ENCODE measurements around the gene BRD7. TPM values are rescaled to one million over a fixed set of nuclear protein-coding genes. Genes with fewer than 3 reads are reported as not detected.

The BRD7 gene
- total RNA-seq, 1 experiment from 2014 or later = 66.0 TPM

- DNase-seq = no peak
- no peaks in the 10 kb centered on the region for H3K9me2 ChIP-seq (replicated peaks; ENCODE audit: insufficient read depth, low read length)
- H3K4me2 ChIP-seq (ENCODE audit: low read depth, low read length, poor library complexity, severe bottlenecking) = no peak overlapping the region
- no peak overlapping the region for H3K27ac ChIP-seq (ENCODE audit: low read length)
- no peaks in the 10 kb centered on the region for H3K4me1 ChIP-seq (ENCODE audit: low read length)
- H3K27me3 ChIP-seq (ENCODE audit: low read length) = no peaks in the 10 kb centered on the region
- H3K9me3 ChIP-seq (ENCODE audit: low read length) = no peaks in the 10 kb centered on the region
- H3K4me3 ChIP-seq (ENCODE audit: low read length) = no peak overlapping the region
- no peak overlapping the region for H2AFZ ChIP-seq (ENCODE audit: low read length)
- peaks cover 68% of the 10 kb centered on the region; the same call in 1 of the 2 replicates for H3K36me3 ChIP-seq (ENCODE audit: insufficient read depth, low read length)
- no peaks in the 10 kb centered on the region for H4K20me1 ChIP-seq (ENCODE audit: insufficient read depth, low read depth, low read length)
- H3K79me2 ChIP-seq (ENCODE audit: low read length) = peaks cover 4% of the 10 kb centered on the region; the same call in 1 of the 2 replicates
- no peak overlapping the region for H3K9ac ChIP-seq (ENCODE audit: low read length)
These were observed 49.8 kb downstream of the BRD7 start for GRCh38 chr16:50318796-50319578.

DNA sequence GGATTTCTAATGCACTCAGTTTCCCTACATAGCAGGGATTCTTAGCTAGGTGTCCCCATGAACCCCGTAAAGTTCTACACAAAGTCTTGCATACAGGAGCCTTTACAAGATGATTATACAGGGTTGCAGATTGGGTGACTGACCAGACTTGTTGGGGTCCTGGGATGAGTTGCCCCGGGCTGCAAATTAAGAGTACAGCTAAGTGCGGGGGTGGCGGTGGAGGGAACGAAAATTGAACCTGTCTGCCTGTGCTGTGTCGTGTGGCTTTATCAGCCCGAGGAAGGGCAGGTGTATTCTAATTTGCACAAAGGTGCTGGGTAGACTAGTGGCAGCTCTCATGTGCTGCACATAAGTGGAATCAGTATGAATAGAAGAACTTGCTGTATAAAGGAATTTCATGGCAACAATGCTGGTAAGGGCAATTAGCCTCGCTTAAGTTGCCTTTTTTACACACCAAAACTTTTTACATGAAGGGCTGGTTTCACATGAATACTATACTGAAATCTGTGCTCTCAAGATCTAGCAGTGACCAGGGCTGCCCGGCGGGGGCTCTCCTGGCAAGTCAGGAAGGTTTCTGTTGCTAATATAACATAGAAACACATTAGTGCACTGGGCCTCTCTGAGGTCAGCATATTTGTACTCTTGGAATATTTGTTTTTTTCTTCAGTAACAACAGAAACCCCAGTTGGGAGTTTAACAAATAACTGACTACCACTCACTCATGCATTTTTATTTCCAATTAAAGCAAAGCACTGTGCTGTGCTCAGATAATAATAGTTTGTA, 51.7 kb downstream of the BRD7 start:
- H3K27me3 ChIP-seq (ENCODE audit: low read length) = no peaks in the 10 kb centered on the region
- H2AFZ ChIP-seq (ENCODE audit: low read length) = no peak overlapping the region
- no peaks in the 10 kb centered on the region for H3K79me2 ChIP-seq (ENCODE audit: low read length)
- no peaks in the 10 kb centered on the region for H3K4me1 ChIP-seq (ENCODE audit: low read length)
- H4K20me1 ChIP-seq (ENCODE audit: insufficient read depth, low read depth, low read length) = 0 out of 2 replicates have a peak, but pooled peaks cover 2% of the 10 kb centered on the region
- no peak overlapping the region for H3K4me2 ChIP-seq (ENCODE audit: low read depth, low read length, poor library complexity, severe bottlenecking)
- no peak for DNase-seq
- no peak overlapping the region for H3K27ac ChIP-seq (ENCODE audit: low read length)
- H3K9me3 ChIP-seq (ENCODE audit: low read length) = no peaks in the 10 kb centered on the region
- no peak overlapping the region for H3K4me3 ChIP-seq (ENCODE audit: low read length)
- no peaks in the 10 kb centered on the region for H3K9me2 ChIP-seq (replicated peaks; ENCODE audit: insufficient read depth, low read length)
- H3K36me3 ChIP-seq (ENCODE audit: insufficient read depth, low read length) = peaks cover 51% of the 10 kb centered on the region; the same call in 1 of the 2 replicates
- no peak overlapping the region for H3K9ac ChIP-seq (ENCODE audit: low read length)

- H3K4me1 ChIP-seq (ENCODE audit: low read length) = no peaks in the 10 kb centered on the region
- no peaks in the 10 kb centered on the region for H3K27me3 ChIP-seq (ENCODE audit: low read length)
- H2AFZ ChIP-seq (ENCODE audit: low read length) = no peak overlapping the region
- peaks cover 48% of the 10 kb centered on the region; the same call in 1 of the 2 replicates for H3K36me3 ChIP-seq (ENCODE audit: insufficient read depth, low read length)
- no peaks in the 10 kb centered on the region for H3K9me3 ChIP-seq (ENCODE audit: low read length)
- no peak overlapping the region for H3K4me2 ChIP-seq (ENCODE audit: low read depth, low read length, poor library complexity, severe bottlenecking)
- no peaks in the 10 kb centered on the region for H3K9me2 ChIP-seq (replicated peaks; ENCODE audit: insufficient read depth, low read length)
- DNase-seq = no peak
- no peak overlapping the region for H3K4me3 ChIP-seq (ENCODE audit: low read length)
- H4K20me1 ChIP-seq (ENCODE audit: insufficient read depth, low read depth, low read length) = 0 out of 2 replicates have a peak, but pooled peaks cover 2% of the 10 kb centered on the region
- no peak overlapping the region for H3K9ac ChIP-seq (ENCODE audit: low read length)
- H3K27ac ChIP-seq (ENCODE audit: low read length) = no peak overlapping the region
- H3K79me2 ChIP-seq (ENCODE audit: low read length) = no peaks in the 10 kb centered on the region
These were observed 52.5 kb downstream of the BRD7 start for GRCh38 chr16:50316102-50316847.

DNA sequence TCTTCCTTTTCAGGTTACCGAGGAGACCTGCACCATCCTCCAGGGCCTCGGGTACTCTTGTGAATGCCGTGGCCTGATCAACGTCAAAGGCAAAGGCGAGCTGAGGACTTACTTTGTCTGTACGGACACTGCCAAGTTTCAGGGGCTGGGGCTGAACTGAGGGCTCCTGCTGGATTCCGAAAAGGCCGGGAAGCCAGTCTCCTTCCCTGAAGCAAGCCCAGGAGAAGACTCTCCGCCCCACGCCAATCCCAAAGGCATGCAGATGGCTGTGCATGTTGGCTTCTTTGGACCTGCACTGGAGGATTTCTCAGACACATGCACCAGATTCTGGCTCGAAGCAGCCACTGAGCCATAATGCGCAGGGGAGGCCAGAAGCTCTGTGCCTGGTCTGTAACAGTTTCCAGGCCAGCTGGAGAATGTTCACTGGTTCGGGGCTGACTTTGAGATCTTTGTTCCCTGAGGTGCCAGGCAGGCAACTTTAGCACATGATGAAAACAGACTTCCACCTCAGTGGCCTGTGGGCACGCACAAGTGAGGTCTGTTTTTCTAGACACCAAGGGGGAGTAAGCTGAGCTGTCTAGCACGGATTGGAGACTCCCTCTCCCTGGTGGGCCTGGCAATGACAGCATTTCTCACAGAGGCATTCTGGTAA, 53.3 kb downstream of the BRD7 start:
- H3K27ac ChIP-seq (ENCODE audit: low read length) = no peak overlapping the region
- no peaks in the 10 kb centered on the region for H3K9me2 ChIP-seq (replicated peaks; ENCODE audit: insufficient read depth, low read length)
- no peak overlapping the region for H2AFZ ChIP-seq (ENCODE audit: low read length)
- H4K20me1 ChIP-seq (ENCODE audit: insufficient read depth, low read depth, low read length) = 0 out of 2 replicates have a peak, but pooled peaks cover 2% of the 10 kb centered on the region
- H3K36me3 ChIP-seq (ENCODE audit: insufficient read depth, low read length) = peaks cover 42% of the 10 kb centered on the region; the same call in 1 of the 2 replicates
- no peaks in the 10 kb centered on the region for H3K79me2 ChIP-seq (ENCODE audit: low read length)
- H3K4me3 ChIP-seq (ENCODE audit: low read length) = no peak overlapping the region
- H3K9ac ChIP-seq (ENCODE audit: low read length) = no peak overlapping the region
- no peak overlapping the region for H3K4me2 ChIP-seq (ENCODE audit: low read depth, low read length, poor library complexity, severe bottlenecking)
- no peaks in the 10 kb centered on the region for H3K27me3 ChIP-seq (ENCODE audit: low read length)
- H3K4me1 ChIP-seq (ENCODE audit: low read length) = no peaks in the 10 kb centered on the region
- DNase-seq = no peak
- H3K9me3 ChIP-seq (ENCODE audit: low read length) = no peaks in the 10 kb centered on the region

DNA sequence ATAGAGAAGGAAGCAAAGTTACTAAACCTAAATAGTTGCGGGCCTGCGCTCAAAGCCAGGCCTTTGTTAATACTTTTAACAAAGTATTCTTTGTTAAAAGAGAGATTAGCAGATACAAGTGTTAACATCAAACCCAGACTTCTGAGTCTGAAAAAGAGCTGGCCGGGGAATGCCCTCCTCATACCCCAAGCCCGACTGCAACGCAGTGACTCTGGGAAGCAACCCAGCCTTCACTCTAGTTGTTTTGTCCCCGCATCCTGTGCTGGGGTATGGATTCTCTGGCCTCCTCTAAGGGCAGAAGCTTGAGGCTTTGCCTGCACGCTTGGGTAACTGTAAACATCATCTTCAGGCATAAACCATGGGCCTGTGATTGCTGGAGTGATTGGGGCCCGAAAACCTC, 54.1 kb downstream of the BRD7 start:
- Histone ChIP-seq H3K9ac (ENCODE audit: low read length) (no peak overlapping the region), H4K20me1 (ENCODE audit: insufficient read depth, low read depth, low read length) (0 out of 2 replicates have a peak, but pooled peaks cover 2% of the 10 kb centered on the region), H3K9me3 (ENCODE audit: low read length) (no peaks in the 10 kb centered on the region), H3K4me3 (ENCODE audit: low read length) (no peak overlapping the region), H3K4me2 (ENCODE audit: low read depth, low read length, poor library complexity, severe bottlenecking) (no peak overlapping the region), H3K4me1 (ENCODE audit: low read length) (no peaks in the 10 kb centered on the region), H3K27me3 (ENCODE audit: low read length) (no peaks in the 10 kb centered on the region), H3K27ac (ENCODE audit: low read length) (no peak overlapping the region), H2AFZ (ENCODE audit: low read length) (no peak overlapping the region), H3K9me2 (replicated peaks; ENCODE audit: insufficient read depth, low read length) (no peaks in the 10 kb centered on the region), H3K79me2 (ENCODE audit: low read length) (no peaks in the 10 kb centered on the region), H3K36me3 (ENCODE audit: insufficient read depth, low read length) (peaks cover 37% of the 10 kb centered on the region; the same call in 1 of the 2 replicates)
- DNase-seq = no peak

- no peaks in the 10 kb centered on the region for H3K27me3 ChIP-seq (ENCODE audit: low read length)
- no peak overlapping the region for H3K4me2 ChIP-seq (ENCODE audit: low read depth, low read length, poor library complexity, severe bottlenecking)
- H3K79me2 ChIP-seq (ENCODE audit: low read length) = no peaks in the 10 kb centered on the region
- no peaks in the 10 kb centered on the region for H3K9me2 ChIP-seq (replicated peaks; ENCODE audit: insufficient read depth, low read length)
- H4K20me1 ChIP-seq (ENCODE audit: insufficient read depth, low read depth, low read length) = 0 out of 2 replicates have a peak, but pooled peaks cover 2% of the 10 kb centered on the region
- H3K9me3 ChIP-seq (ENCODE audit: low read length) = no peaks in the 10 kb centered on the region
- H3K36me3 ChIP-seq (ENCODE audit: insufficient read depth, low read length) = peaks cover 31% of the 10 kb centered on the region; the same call in 1 of the 2 replicates
- no peak overlapping the region for H3K9ac ChIP-seq (ENCODE audit: low read length)
- H3K27ac ChIP-seq (ENCODE audit: low read length) = no peak overlapping the region
- H3K4me3 ChIP-seq (ENCODE audit: low read length) = no peak overlapping the region
- H3K4me1 ChIP-seq (ENCODE audit: low read length) = no peaks in the 10 kb centered on the region
- no peak for DNase-seq
- no peak overlapping the region for H2AFZ ChIP-seq (ENCODE audit: low read length)
These were observed 55.0 kb downstream of the BRD7 start for GRCh38 chr16:50313596-50314478.

DNA sequence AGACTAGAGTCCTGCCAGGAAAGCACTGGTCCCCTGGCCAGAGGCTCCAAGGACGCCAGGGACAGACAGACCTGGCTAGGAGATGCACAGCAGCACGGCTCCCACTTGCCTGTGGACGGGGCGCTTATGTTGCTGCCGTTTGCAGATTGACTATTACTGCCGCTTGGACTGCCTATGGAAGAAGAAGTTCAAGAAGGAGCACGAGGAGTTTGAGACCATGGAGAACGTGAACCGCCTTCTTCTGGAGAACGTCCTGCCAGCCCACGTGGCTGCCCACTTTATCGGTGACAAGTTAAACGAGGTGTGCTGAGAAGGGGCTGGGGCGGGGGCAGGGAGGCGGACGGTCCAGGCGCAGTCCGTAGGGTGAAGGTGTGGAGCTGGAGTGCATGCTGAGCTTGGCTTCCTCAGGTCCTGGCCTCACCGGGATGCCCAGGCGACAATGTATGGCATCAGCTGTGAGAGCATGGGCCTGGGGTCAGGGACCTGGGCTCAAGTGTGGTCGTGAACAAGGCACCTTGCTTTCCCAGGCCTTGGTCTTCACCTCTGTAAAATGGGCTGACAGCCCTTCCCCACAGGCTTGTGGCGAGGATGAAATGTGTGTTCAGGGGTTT, 56.8 kb downstream of the BRD7 start:
- no peak overlapping the region for H3K9ac ChIP-seq (ENCODE audit: low read length)
- no peak for DNase-seq
- H3K4me1 ChIP-seq (ENCODE audit: low read length) = no peaks in the 10 kb centered on the region
- H3K4me3 ChIP-seq (ENCODE audit: low read length) = no peak overlapping the region
- no peaks in the 10 kb centered on the region for H3K9me3 ChIP-seq (ENCODE audit: low read length)
- H3K27me3 ChIP-seq (ENCODE audit: low read length) = no peaks in the 10 kb centered on the region
- H3K4me2 ChIP-seq (ENCODE audit: low read depth, low read length, poor library complexity, severe bottlenecking) = no peak overlapping the region
- no peaks in the 10 kb centered on the region for H3K9me2 ChIP-seq (replicated peaks; ENCODE audit: insufficient read depth, low read length)
- no peak overlapping the region for H3K27ac ChIP-seq (ENCODE audit: low read length)
- peaks cover 20% of the 10 kb centered on the region; the same call in 1 of the 2 replicates for H3K36me3 ChIP-seq (ENCODE audit: insufficient read depth, low read length)
- H4K20me1 ChIP-seq (ENCODE audit: insufficient read depth, low read depth, low read length) = 0 out of 2 replicates have a peak, but pooled peaks cover 2% of the 10 kb centered on the region
- H3K79me2 ChIP-seq (ENCODE audit: low read length) = no peaks in the 10 kb centered on the region
- H2AFZ ChIP-seq (ENCODE audit: low read length) = no peak overlapping the region
